K562 (cell line): ENCODE data around the gene AMOTL1. TPM values are rescaled to one million over a fixed set of nuclear protein-coding genes. Genes with fewer than 3 reads are reported as not detected.

Experiments used
- ATAC-seq: fragments of 200-7000 bp; cut with Tn5 transposase; 3 replicates; pipeline ENCODE4 v1.9.1; 2020; ENCODE audit warnings: moderate library complexity
- BruUV-seq: library from RNA; stranded (reverse); fragments of 400-500 nt; replicated peaks from 2 replicates; lab custom pipeline; 2021; lab: Mats Ljungman, UMichigan
- CTCF ChIA-PET: fragments of 300-600 bp; formaldehyde crosslinking; extraction: SDS; loops from one replicate; lab custom pipeline; 2021; ENCODE audit warnings: low intra/inter-chr PET ratio; lab: Yijun Ruan, JAX
- POLR2A ChIA-PET: fragments of 300-600, 350-650 bp; sonication (Branson Sonifier 250); formaldehyde crosslinking; extraction: SDS; loops from one replicate; lab custom pipeline; 2021; ENCODE audit warnings: antibody characterized with exemption, inconsistent platforms; lab: Yijun Ruan, JAX
- DNase-seq, 4 experiments: peaks; one replicate each; pipeline versions ENCODE4 v3.0.0 to v3.0.0-alpha.2; 2011 to 2018; ENCODE audit warnings: low spot score in 3 of 4, mixed read lengths in 3 of 4; ENCODE audit errors: extremely low read depth in 1 of 4
- FAIRE-seq: peaks from 2 replicates; lab custom pipeline; 2011; peaks lifted over from hg19 to GRCh38; lab: Jason Lieb, UNC
- H2AFZ ChIP-seq: 2 replicates; pipeline ENCODE4 v1.6.0; 2011; ENCODE audit warnings: low read depth, low read length, control low read depth, inconsistent platforms
- H3K27ac ChIP-seq: fragments of 200-600 bp; 3 replicates; pipeline ENCODE4 v1.8.0; 2011; ENCODE audit warnings: low read depth, mild to moderate bottlenecking, control low read depth, inconsistent platforms, low read length, moderate library complexity, mixed read lengths; ENCODE audit errors: extremely low read depth
- H3K27me3 ChIP-seq, 2 experiments: fragments of 300-600 bp in 1 of 2; 2 replicates in 1 of 2; 3 replicates in 1 of 2; pipeline versions ENCODE4 v1.6.0 to v1.8.0; 2011; ENCODE audit warnings: inconsistent platforms in 2 of 2, low read length in 2 of 2, mild to moderate bottlenecking in 1 of 2, mixed read lengths in 1 of 2, moderate library complexity in 1 of 2; ENCODE audit not compliant: control insufficient read depth in 2 of 2, insufficient read depth in 2 of 2
- H3K36me3 ChIP-seq: fragments of 300-600 bp; 3 replicates; pipeline ENCODE4 v1.8.0; 2011; ENCODE audit warnings: mild to moderate bottlenecking, low read length, inconsistent platforms; ENCODE audit not compliant: control insufficient read depth, insufficient read depth
- H3K4me1 ChIP-seq, 2 experiments: fragments of 200-600 bp in 1 of 2; replicated peaks in 1 of 2; 2 replicates in 1 of 2; 3 replicates in 1 of 2; pipeline versions ENCODE4 v1.5.1 to v1.8.0; 2011; ENCODE audit warnings: inconsistent platforms in 2 of 2, low read length in 2 of 2, mild to moderate bottlenecking in 1 of 2, mixed read lengths in 1 of 2, moderate library complexity in 1 of 2; ENCODE audit not compliant: control insufficient read depth in 2 of 2, insufficient read depth in 2 of 2
- H3K4me2 ChIP-seq: 2 replicates; pipeline ENCODE4 v1.6.1; 2011; ENCODE audit warnings: low read length, control low read depth, inconsistent platforms, mixed read lengths; ENCODE audit not compliant: insufficient read depth
- H3K4me3 ChIP-seq: fragments of 200-600 bp; sonication (generic), shearing (Covaris generic); 2 replicates; pipeline ENCODE4 v1.5.1; 2016; ENCODE audit warnings: control low read depth, inconsistent platforms
- H3K79me2 ChIP-seq: fragments of 200-600 bp; 3 replicates; pipeline ENCODE4 v1.8.0; 2011; ENCODE audit warnings: low read length, inconsistent platforms; ENCODE audit not compliant: control insufficient read depth, insufficient read depth
- H3K9ac ChIP-seq, 2 experiments: 2 replicates each; pipeline versions ENCODE4 v1.6.0 to v1.6.1; 2011; ENCODE audit warnings: low read depth in 2 of 2, low read length in 2 of 2, control low read depth in 1 of 2, inconsistent platforms in 1 of 2, mild to moderate bottlenecking in 1 of 2, mixed read lengths in 1 of 2; ENCODE audit not compliant: insufficient read depth in 1 of 2
- H3K9me1 ChIP-seq: one replicate; pipeline ENCODE4 v1.6.0; 2011; ENCODE audit warnings: inconsistent platforms, mild to moderate bottlenecking, low read length, moderate library complexity; ENCODE audit not compliant: control insufficient read depth, insufficient read depth
- H3K9me3 ChIP-seq: replicated peaks from 2 replicates; pipeline ENCODE4 v1.5.1; 2011; ENCODE audit warnings: low read depth, low read length, inconsistent platforms; ENCODE audit not compliant: control insufficient read depth, insufficient read depth
- H4K20me1 ChIP-seq: replicated peaks from 2 replicates; pipeline ENCODE4 v1.6.1; 2011; ENCODE audit warnings: low read length, inconsistent platforms, mixed read lengths; ENCODE audit not compliant: control insufficient read depth, insufficient read depth
- CBX3 ChIP-seq, 2 experiments: IDR thresholded peaks; 1 replicate in 1 of 2; 2 replicates in 1 of 2; pipeline ENCODE4 v1.6.1; 2012; ENCODE audit warnings: inconsistent platforms in 2 of 2, low read length in 2 of 2, borderline replicate concordance in 1 of 2, control low read depth in 1 of 2
- NFIX ChIP-seq: fragments of 250-450 bp; sonication (Bioruptor Pico); IDR thresholded peaks from 2 replicates; pipeline ENCODE4 v1.4.0; 2020; ENCODE audit warnings: low read depth, mild to moderate bottlenecking, moderate library complexity
- U2AF2 ChIP-seq: fragments of 200-400 bp; formaldehyde crosslinking; optimal IDR thresholded peaks from 2 replicates; pipeline ENCODE3; 2017; ENCODE audit warnings: low read depth, mild to moderate bottlenecking, low read length
- WGBS: fragments of 100-300 bp; shearing (Covaris generic); methylation state at CpG from one replicate; pipeline ENCODE4 v1.1.6; 2016; ENCODE audit warnings: low coverage, mixed read lengths; ENCODE audit not compliant: insufficient coverage; ENCODE audit errors: missing lambda C conversion rate; 5-methylcytosine and 5-hydroxymethylcytosine counted together
- in situ Hi-C: fragments of 300-500 bp; cut with MboI; formaldehyde crosslinking; loops from 4 replicates; pipeline ENCODE4 v1.15.0; 2018; ENCODE audit warnings: inconsistent platforms, mixed read lengths
- intact Hi-C: fragments of 100-400 bp; cut with micrococcal nuclease; formaldehyde crosslinking; loops from 2 replicates; pipeline ENCODE4 v1.14.2; 2022
- polyA plus RNA-seq, 8 experiments: library from polyadenylated mRNA; depleted of rRNA in 4 of 8; stranded (reverse) in 5 of 8; unstranded in 3 of 8; fragments of >200 nt; fragmentation: Nextera tagmentation in 2 of 8; fragmentation: Illumina TruSeq in 1 of 8; extraction: Ambion mirVana in 2 of 8; extraction: Trizol in 1 of 8; gene quantifications; 2 replicates each; pipeline versions ENCODE4 v1.2.1 to v1.2.3, GENCODE V29; 2011 to 2014; ENCODE audit warnings: inconsistent platforms in 1 of 8, missing spikeins in 1 of 8
- total RNA-seq, 7 experiments: library from RNA; depleted of rRNA in 6 of 7; stranded (reverse); fragments of >200 nt in 6 of 7; fragmentation: Illumina TruSeq in 2 of 7; extraction: Trizol in 2 of 7; gene quantifications; 2 replicates each; pipeline versions ENCODE4 v1.2.1 to v1.2.3, GENCODE V29; 2011 to 2021; ENCODE audit warnings: low replicate concordance in 1 of 7
- TF ChIP-seq, protein P1 (sequence below), 2 experiments: fragments of 450-650 bp; formaldehyde crosslinking in 1 of 2; IDR thresholded peaks; 2 replicates each; pipeline versions ENCODE4 v1.4.0 to v1.6.1; 2014 to 2020; ENCODE audit warnings: mild to moderate bottlenecking in 2 of 2, borderline replicate concordance in 1 of 2, low read depth in 1 of 2
- TF ChIP-seq, protein P2 (sequence below): sonication (generic); formaldehyde crosslinking; IDR thresholded peaks from 2 replicates; pipeline ENCODE4 v1.8.0; 2022; ENCODE audit warnings: mild to moderate bottlenecking, missing genetic modification reagents, borderline replicate concordance
- TF ChIP-seq, protein P3 (sequence below): IDR thresholded peaks from 3 replicates; pipeline ENCODE4 v1.6.1; 2011; ENCODE audit warnings: borderline replicate concordance, mild to moderate bottlenecking, moderate library complexity; ENCODE audit not compliant: insufficient read length; ENCODE audit errors: extremely low read depth

The AMOTL1 gene
- total and polyA plus RNA-seq, 9 of the 15 experiments (the other 6 are each of a cell fraction or from before 2014, with no cell fraction given): 4.0 to 35.4 (median 14.0) TPM

DNA sequence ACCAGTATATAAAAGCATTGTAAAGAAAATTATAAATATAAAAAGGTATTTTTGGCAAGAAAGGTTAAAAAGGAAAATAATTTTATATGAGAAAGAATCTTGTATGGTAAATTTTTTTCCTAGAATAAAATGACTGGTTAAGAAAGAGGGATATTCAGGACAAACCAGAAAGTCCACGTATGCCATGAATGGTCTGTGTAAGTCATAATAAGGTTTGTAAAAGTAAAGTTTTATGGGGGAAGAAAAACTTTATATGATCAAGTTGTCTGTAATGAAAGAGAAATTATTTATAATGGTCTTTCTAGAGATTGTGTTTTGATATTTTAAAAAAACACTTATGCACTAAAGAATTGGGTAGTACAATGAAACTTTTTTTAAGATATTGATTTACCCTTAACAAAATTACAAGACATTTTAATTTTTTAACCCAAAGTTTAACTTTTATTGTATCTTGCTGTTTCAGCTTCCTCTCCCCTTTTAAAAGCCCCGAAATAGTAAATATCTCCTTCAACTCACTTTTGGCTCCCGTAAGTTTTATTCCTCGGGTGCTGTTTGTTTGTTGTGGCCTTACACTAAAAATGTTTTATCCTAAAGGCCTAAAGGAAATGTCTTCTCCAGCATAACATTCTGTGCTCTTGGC is 47.7 kb downstream of the AMOTL1 start:
- no peaks in the 10 kb centered on the region for H3K9me1 ChIP-seq
- no peaks in the 10 kb centered on the region for H3K9me3 ChIP-seq
- H3K4me1 ChIP-seq: no peaks in the 10 kb centered on the region
- H3K27me3 ChIP-seq: no peaks in the 10 kb centered on the region; a peak in 1 of 5 replicates
- WGBS: 66% methylated on average over 4 of the region's 4 CpGs
- BruUV-seq: no TSS peak
- no peak overlapping the region for H3K4me2 ChIP-seq
- in situ Hi-C loops: no loop called here
- no peak overlapping the region for H2AFZ ChIP-seq
- peaks cover 13% of the 10 kb centered on the region; the same call in 2 of the 3 replicates for H3K36me3 ChIP-seq
- H4K20me1 ChIP-seq: no peaks in the 10 kb centered on the region
- intact Hi-C loops: no loop called here
- DNase-seq: no peak
- no peak overlapping the region for H3K9ac ChIP-seq
- H3K4me3 ChIP-seq: no peak overlapping the region
- FAIRE-seq: no peak
- no peaks in the 10 kb centered on the region for H3K79me2 ChIP-seq
- no peak overlapping the region for H3K27ac ChIP-seq
- ChIA-PET CTCF (no interaction called here), POLR2A (interaction anchor here (0.6 kb wide), 1 partner anchor 1074 kb away, joined by 3 read pairs; the partner anchor contains the start of genes C11orf54 and TAF1D)
- ATAC-seq: no peak
- TF ChIP-seq CBX3 (IDR thresholded peaks at IDR 0.05; ENCODE audit: borderline replicate concordance in 1 of 2, low read length in 2 of 2): peak in 1 of 2 experiments; percentile 53; a peak in 1 of 3 replicates
- TF ChIP-seq, protein P1, sequence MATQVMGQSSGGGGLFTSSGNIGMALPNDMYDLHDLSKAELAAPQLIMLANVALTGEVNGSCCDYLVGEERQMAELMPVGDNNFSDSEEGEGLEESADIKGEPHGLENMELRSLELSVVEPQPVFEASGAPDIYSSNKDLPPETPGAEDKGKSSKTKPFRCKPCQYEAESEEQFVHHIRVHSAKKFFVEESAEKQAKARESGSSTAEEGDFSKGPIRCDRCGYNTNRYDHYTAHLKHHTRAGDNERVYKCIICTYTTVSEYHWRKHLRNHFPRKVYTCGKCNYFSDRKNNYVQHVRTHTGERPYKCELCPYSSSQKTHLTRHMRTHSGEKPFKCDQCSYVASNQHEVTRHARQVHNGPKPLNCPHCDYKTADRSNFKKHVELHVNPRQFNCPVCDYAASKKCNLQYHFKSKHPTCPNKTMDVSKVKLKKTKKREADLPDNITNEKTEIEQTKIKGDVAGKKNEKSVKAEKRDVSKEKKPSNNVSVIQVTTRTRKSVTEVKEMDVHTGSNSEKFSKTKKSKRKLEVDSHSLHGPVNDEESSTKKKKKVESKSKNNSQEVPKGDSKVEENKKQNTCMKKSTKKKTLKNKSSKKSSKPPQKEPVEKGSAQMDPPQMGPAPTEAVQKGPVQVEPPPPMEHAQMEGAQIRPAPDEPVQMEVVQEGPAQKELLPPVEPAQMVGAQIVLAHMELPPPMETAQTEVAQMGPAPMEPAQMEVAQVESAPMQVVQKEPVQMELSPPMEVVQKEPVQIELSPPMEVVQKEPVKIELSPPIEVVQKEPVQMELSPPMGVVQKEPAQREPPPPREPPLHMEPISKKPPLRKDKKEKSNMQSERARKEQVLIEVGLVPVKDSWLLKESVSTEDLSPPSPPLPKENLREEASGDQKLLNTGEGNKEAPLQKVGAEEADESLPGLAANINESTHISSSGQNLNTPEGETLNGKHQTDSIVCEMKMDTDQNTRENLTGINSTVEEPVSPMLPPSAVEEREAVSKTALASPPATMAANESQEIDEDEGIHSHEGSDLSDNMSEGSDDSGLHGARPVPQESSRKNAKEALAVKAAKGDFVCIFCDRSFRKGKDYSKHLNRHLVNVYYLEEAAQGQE (IDR thresholded peaks at IDR 0.05; ENCODE audit: borderline replicate concordance): no peak
- TF ChIP-seq, protein P1 (CRISPR knock-in tag; IDR thresholded peaks at IDR 0.05; ENCODE audit: low read depth): no peak
- TF ChIP-seq, protein P2, sequence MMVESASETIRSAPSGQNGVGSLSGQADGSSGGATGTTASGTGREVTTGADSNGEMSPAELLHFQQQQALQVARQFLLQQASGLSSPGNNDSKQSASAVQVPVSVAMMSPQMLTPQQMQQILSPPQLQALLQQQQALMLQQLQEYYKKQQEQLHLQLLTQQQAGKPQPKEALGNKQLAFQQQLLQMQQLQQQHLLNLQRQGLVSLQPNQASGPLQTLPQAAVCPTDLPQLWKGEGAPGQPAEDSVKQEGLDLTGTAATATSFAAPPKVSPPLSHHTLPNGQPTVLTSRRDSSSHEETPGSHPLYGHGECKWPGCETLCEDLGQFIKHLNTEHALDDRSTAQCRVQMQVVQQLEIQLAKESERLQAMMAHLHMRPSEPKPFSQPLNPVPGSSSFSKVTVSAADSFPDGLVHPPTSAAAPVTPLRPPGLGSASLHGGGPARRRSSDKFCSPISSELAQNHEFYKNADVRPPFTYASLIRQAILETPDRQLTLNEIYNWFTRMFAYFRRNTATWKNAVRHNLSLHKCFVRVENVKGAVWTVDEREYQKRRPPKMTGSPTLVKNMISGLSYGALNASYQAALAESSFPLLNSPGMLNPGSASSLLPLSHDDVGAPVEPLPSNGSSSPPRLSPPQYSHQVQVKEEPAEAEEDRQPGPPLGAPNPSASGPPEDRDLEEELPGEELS (CRISPR knock-in tag): no peak
- TF ChIP-seq NFIX (CRISPR knock-in tag): no peak
- no peak for TF ChIP-seq U2AF2
- TF ChIP-seq, protein P3, sequence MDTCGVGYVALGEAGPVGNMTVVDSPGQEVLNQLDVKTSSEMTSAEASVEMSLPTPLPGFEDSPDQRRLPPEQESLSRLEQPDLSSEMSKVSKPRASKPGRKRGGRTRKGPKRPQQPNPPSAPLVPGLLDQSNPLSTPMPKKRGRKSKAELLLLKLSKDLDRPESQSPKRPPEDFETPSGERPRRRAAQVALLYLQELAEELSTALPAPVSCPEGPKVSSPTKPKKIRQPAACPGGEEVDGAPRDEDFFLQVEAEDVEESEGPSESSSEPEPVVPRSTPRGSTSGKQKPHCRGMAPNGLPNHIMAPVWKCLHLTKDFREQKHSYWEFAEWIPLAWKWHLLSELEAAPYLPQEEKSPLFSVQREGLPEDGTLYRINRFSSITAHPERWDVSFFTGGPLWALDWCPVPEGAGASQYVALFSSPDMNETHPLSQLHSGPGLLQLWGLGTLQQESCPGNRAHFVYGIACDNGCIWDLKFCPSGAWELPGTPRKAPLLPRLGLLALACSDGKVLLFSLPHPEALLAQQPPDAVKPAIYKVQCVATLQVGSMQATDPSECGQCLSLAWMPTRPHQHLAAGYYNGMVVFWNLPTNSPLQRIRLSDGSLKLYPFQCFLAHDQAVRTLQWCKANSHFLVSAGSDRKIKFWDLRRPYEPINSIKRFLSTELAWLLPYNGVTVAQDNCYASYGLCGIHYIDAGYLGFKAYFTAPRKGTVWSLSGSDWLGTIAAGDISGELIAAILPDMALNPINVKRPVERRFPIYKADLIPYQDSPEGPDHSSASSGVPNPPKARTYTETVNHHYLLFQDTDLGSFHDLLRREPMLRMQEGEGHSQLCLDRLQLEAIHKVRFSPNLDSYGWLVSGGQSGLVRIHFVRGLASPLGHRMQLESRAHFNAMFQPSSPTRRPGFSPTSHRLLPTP: no peak
